ENCODE measurements around the gene TFF3.

- TF ChIP-seq EZH2 (IDR thresholded peaks at IDR 0.05; ENCODE audit: insufficient read depth, poor library complexity, severe bottlenecking) (no peak), EZH2phosphoT487 (IDR thresholded peaks at IDR 0.05; ENCODE audit: insufficient read depth, low read depth) (no peak)
Observed at GRCh38 chr21:42349420-42350317, 34.5 kb upstream of the TFF3 start.
